DMS53 treated with DMSO at 0.1 percent for 48 hours (cell line): ENCODE results near the gene EVA1A.

Experiments
- DNase-seq: peaks from one replicate; lab custom pipeline; 2025; ENCODE audit not compliant: unreplicated experiment; lab: John Stamatoyannopoulos, UW

Gene EVA1A

GRCh38 chr2:75589391-75590105 lies 28.8 kb upstream of the EVA1A start:
- no peak for DNase-seq

- DNase-seq, result peak; percentile 26
Observed at GRCh38 chr2:75587954-75588587, 27.3 kb upstream of the EVA1A start.

- DNase-seq, result no peak
Observed at GRCh38 chr2:75586971-75587370, 26.2 kb upstream of the EVA1A start.

GRCh38 chr2:75582840-75583239 lies 22.1 kb upstream of the EVA1A start:
- no peak for DNase-seq

GRCh38 chr2:75580606-75581005 lies 19.9 kb upstream of the EVA1A start:
- no peak for DNase-seq

- no peak for DNase-seq
Observed at GRCh38 chr2:75580156-75580555, 19.4 kb upstream of the EVA1A start.

- no peak for DNase-seq
Observed at GRCh38 chr2:75579186-75579585, 18.4 kb upstream of the EVA1A start.

- no peak for DNase-seq
Observed at GRCh38 chr2:75577280-75577679, 16.5 kb upstream of the EVA1A start.

GRCh38 chr2:75574106-75574505 lies 13.4 kb upstream of the EVA1A start:
- DNase-seq, result no peak

- DNase-seq, result no peak
Observed at GRCh38 chr2:75573145-75573878, 12.6 kb upstream of the EVA1A start.

- no peak for DNase-seq
Observed at GRCh38 chr2:75571730-75572430, 11.1 kb upstream of the EVA1A start.

- peak; percentile 50 for DNase-seq
Observed at GRCh38 chr2:75570948-75571729, 10.4 kb upstream of the EVA1A start.

- DNase-seq, result no peak
Observed at GRCh38 chr2:75570024-75570947, 9.5 kb upstream of the EVA1A start.

- DNase-seq, result no peak
Observed at GRCh38 chr2:75569546-75569945, 8.8 kb upstream of the EVA1A start.

- DNase-seq, result no peak
Observed at GRCh38 chr2:75568174-75568573, 7.4 kb upstream of the EVA1A start.

GRCh38 chr2:75565472-75566462 lies 5.0 kb upstream of the EVA1A start:
- no peak for DNase-seq

- no peak for DNase-seq
Observed at GRCh38 chr2:75564713-75565359, 4.1 kb upstream of the EVA1A start.
